Bronchial epithelial cell (primary cell): Measurements from ENCODE around the gene INPP4B. TPM values are rescaled to one million over a fixed set of nuclear protein-coding genes. Genes with fewer than 3 reads are reported as not detected.

ENCODE experiments used
- DNase-seq: peaks from one replicate; pipeline ENCODE4 v3.0.0-alpha.2; 2010; ENCODE audit warnings: low read depth
- FAIRE-seq: peaks from 2 replicates; lab custom pipeline; 2011; peaks lifted over from hg19 to GRCh38; lab: Jason Lieb, UNC
- H3K27me3 ChIP-seq: 2 replicates; pipeline ENCODE4 v1.5.1; 2011; ENCODE audit warnings: low read length; ENCODE audit not compliant: control insufficient read depth, insufficient read depth
- H3K36me3 ChIP-seq: 2 replicates; pipeline ENCODE4 v1.5.1; 2011; ENCODE audit warnings: low read length; ENCODE audit not compliant: control insufficient read depth, insufficient read depth
- H3K4me3 ChIP-seq: 2 replicates; pipeline ENCODE4 v1.5.1; 2011; ENCODE audit warnings: mild to moderate bottlenecking, low read depth, low read length, control low read depth
- CTCF ChIP-seq: IDR thresholded peaks from 2 replicates; pipeline ENCODE4 v1.5.1; 2011; ENCODE audit warnings: mild to moderate bottlenecking, moderate library complexity, low read length, control low read depth, inconsistent platforms; ENCODE audit not compliant: insufficient read depth, severe bottlenecking
- total RNA-seq: library from RNA; depleted of rRNA; stranded (reverse); fragments of >200 nt; gene quantifications from 2 replicates; pipeline ENCODE4 v1.2.1, GENCODE V29; 2014

INPP4B gene
- total RNA-seq, 1 donor from 2014 or later: 74.8 TPM

- DNase-seq (no peak), FAIRE-seq (no peak)
- no peak for TF ChIP-seq CTCF
- Histone ChIP-seq H3K36me3 (no peaks in the 10 kb centered on the region), H3K27me3 (no peaks in the 10 kb centered on the region), H3K4me3 (no peak overlapping the region)
Observed at GRCh38 chr4:142406917-142407501, 439.1 kb downstream of the INPP4B start.

GRCh38 chr4:142406499-142406835 lies 439.6 kb downstream of the INPP4B start:
- DNase-seq (no peak), FAIRE-seq (no peak)
- no peak for TF ChIP-seq CTCF
- Histone ChIP-seq H3K36me3 (no peaks in the 10 kb centered on the region), H3K27me3 (no peaks in the 10 kb centered on the region), H3K4me3 (no peak overlapping the region)

- TF ChIP-seq CTCF: no peak
- Histone ChIP-seq H3K4me3 (peak overlapping the region; percentile 46), H3K27me3 (no peaks in the 10 kb centered on the region), H3K36me3 (no peaks in the 10 kb centered on the region)
- FAIRE-seq (peak; percentile 18), DNase-seq (peak; percentile 77)
Observed at GRCh38 chr4:142405695-142406498, 440.2 kb downstream of the INPP4B start.

- no peaks in the 10 kb centered on the region for H3K27me3 ChIP-seq
- peak; percentile 97 for FAIRE-seq
Observed at GRCh38 chr4:142405021-142405694, 440.9 kb downstream of the INPP4B start.

GRCh38 chr4:142404191-142404611 lies 441.9 kb downstream of the INPP4B start:
- DNase-seq (peak; percentile 85), FAIRE-seq (no peak)
- Histone ChIP-seq H3K27me3 (no peaks in the 10 kb centered on the region), H3K36me3 (no peaks in the 10 kb centered on the region), H3K4me3 (peak overlapping the region; percentile 46)
- TF ChIP-seq CTCF: no peak

More at GRCh38 chr4:142405021-142405694, 440.9 kb downstream of the INPP4B start:
- DNase-seq: peak; percentile 98
- Histone ChIP-seq H3K4me3 (peak overlapping the region; percentile 46), H3K36me3 (no peaks in the 10 kb centered on the region)
- no peak for TF ChIP-seq CTCF
